Measurements from ENCODE around the gene ZNF335. TPM values are rescaled to one million over a fixed set of nuclear protein-coding genes. Genes with fewer than 3 reads are reported as not detected.

Gene ZNF335
- total and polyA plus RNA-seq, 2 of the 13 experiments (the other 11 are each of a cell fraction or from before 2014, with no cell fraction given) = 9.7 to 13.7 TPM

GRCh38 chr20:45905505-45906079 is 66.4 kb downstream of the ZNF335 start (continued):
- TF ChIP-seq ZNF609 (CRISPR knock-in tag; IDR thresholded peaks at IDR 0.05; ENCODE audit: borderline replicate concordance) (no peak), HNF4A (CRISPR knock-in tag; IDR thresholded peaks at IDR 0.05) (0 out of 2 replicates have a peak, but pooled peaks have one; percentile 11), SKI (IDR thresholded peaks at IDR 0.05; ENCODE audit: partially characterized antibody) (peak; percentile 35), MAFF (IDR thresholded peaks at IDR 0.05; ENCODE audit: low read depth, low read length) (no peak), ZNF790 (CRISPR knock-in tag; IDR thresholded peaks at IDR 0.05; ENCODE audit: borderline replicate concordance) (no peak), ASH2L (IDR thresholded peaks at IDR 0.05; ENCODE audit: insufficient read length, low read depth, low read length) (no peak), PRDM10 (CRISPR knock-in tag; IDR thresholded peaks at IDR 0.05; ENCODE audit: low read depth) (peak; percentile 24; the same call in 1 of the 2 replicates), ZBTB37 (CRISPR knock-in tag; IDR thresholded peaks at IDR 0.05) (no peak), BCL6 (CRISPR knock-in tag; IDR thresholded peaks at IDR 0.05) (no peak), NCOA2 (CRISPR knock-in tag; IDR thresholded peaks at IDR 0.05) (no peak), ZNF432 (CRISPR knock-in tag; IDR thresholded peaks at IDR 0.05; ENCODE audit: borderline replicate concordance) (no peak), AHR (CRISPR knock-in tag; IDR thresholded peaks at IDR 0.05) (no peak), KDM6A (CRISPR knock-in tag; IDR thresholded peaks at IDR 0.05; ENCODE audit: low read depth) (no peak), ZSCAN25 (CRISPR knock-in tag; IDR thresholded peaks at IDR 0.05) (no peak), EED (CRISPR knock-in tag; IDR thresholded peaks at IDR 0.05) (no peak)

Measured in HepG2 (cell line).